HG03558 (cell line): ENCODE measurements around the gene SLC12A3.

ENCODE experiments used
- ATAC-seq: cut with Tn5 transposase; IDR thresholded peaks from one replicate; pipeline ENCODE4 v1.9.1; 2021; ENCODE audit warnings: moderate number of reproducible peaks; ENCODE audit not compliant: unreplicated experiment; ENCODE audit errors: extremely low read depth

Gene SLC12A3

DNA sequence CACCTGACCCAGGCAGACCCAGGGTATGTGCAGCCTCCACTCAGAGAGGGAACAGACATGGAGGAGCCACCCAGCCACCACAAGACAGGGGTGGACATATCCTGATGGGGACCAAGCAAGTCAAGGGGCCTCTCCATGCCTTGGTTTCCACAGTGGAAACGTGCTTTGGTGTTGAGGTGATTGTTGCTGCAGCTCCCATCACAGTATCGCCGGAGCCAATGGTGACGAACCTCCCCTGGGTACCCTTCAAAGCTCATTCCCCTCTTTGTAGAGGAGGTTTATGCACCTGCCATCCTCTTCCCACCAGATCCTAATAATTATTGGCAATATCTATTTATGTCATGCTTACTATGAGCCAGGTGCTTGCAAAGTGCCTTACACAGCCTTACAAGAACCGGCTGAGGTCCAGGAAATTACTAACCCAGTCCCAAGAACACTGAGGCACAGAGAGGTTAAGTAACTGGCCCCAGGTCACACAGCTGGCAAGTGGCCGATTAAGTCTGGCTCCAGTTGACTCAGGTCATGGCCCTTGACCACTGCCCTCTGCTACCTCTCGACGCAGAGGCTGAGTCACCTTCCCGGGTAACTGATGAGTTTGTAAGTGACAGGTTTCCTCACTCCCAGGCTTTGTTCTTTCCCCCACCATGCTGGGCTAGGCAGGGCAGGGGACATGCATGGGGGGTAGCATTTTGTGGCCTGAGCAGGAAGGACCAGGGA, 20.6 kb downstream of the SLC12A3 start:
- no peak for ATAC-seq

DNA sequence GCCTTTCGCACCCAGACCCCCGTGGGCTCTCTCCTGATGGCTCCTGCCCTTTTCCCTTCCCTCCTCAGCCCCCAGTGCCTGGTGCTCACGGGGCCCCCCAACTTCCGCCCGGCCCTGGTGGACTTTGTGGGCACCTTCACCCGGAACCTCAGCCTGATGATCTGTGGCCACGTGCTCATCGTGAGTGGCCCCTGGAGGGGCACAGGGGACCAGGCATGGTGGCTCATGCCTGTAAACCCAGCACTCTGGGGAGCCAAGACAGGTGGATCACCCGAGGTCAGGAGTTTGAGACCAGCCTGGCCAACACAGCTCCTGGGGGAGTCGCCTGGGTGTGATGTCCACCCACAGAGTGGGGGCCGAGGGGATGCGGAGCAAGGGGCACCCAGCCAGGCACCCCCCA, 21.3 kb downstream of the SLC12A3 start:
- no peak for ATAC-seq

DNA sequence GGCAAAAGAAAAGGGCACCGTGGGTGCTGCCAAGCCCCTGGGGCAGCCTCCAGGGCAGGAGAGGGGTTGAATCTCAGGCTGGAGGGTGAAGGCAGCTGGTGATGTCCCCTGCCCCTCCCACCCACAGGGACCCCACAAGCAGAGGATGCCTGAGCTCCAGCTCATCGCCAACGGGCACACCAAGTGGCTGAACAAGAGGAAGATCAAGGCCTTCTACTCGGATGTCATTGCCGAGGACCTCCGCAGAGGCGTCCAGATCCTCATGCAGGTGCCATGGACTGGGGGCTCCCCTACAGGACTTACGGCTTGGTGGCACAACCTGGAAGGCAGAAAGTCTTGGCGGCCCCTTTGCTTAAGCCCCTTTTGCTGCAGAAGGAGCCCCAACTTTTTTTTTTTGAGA, 21.8 kb downstream of the SLC12A3 start:
- ATAC-seq: no peak

DNA sequence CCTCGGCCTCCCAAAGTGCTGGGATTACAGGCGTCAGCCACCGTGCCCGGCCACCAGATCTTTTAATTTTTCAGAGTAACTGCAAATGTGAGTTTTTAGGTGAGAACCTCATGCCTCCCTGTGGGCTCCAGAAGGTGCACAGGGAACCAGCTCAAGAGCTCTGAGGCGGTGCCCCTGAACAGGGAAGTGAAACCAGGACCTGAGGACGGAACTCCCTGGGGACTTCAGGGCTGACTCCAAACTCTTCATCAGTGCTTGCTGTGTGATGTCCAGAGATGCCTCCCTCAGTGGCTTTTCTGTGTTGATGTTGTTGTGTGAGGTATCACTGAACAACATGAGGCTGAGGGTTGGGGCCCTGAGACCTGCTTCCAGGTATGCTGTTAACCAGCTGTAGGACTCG, 23.8 kb downstream of the SLC12A3 start:
- ATAC-seq: no peak

- no peak for ATAC-seq
These were observed 24.2 kb downstream of the SLC12A3 start for GRCh38 chr16:56889206-56889605.

DNA sequence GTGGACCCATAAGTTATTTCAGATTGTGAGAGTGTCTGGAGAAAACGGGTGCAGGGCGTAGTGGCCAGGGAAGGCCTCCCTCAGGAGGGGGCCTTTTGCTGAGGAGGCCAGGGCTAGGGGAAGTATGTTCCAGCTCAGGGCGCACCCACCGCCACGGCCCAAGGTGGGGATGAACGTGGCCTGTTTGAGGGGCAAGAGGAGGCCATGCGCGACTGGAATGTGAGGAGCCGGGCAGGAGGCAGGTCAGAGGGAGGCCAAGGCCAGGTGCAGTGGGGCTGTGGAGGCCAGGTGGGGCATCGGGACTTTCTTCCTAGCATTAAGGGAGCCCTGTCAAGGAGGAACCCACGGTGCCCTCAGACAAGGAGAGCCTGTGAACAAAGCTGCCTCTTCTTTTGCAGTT, 26.7 kb downstream of the SLC12A3 start:
- ATAC-seq: no peak

- no peak for ATAC-seq
These were observed 27.7 kb downstream of the SLC12A3 start for GRCh38 chr16:56892705-56893104.

- ATAC-seq: no peak
These were observed 29.4 kb downstream of the SLC12A3 start for GRCh38 chr16:56894331-56894917.

DNA sequence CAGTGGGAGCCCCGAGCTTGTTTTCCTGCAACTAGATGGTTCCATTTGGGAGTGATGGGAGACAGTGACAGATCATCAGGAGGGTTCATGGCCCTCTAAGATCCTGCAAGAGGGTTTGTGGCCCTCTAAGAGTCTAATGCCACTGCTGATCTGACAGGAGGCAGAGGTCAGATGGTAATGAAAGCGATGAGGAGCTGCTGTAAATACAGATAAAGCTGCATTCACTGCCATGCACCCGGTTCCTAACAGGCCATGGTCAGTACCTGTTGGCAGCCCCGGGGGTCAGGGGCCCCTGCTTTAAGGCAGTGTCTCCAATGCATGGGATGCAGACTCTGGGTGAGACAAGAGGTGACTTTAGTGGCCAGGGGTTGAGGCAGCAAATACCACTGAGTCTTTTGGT, 30.8 kb downstream of the SLC12A3 start:
- no peak for ATAC-seq

DNA sequence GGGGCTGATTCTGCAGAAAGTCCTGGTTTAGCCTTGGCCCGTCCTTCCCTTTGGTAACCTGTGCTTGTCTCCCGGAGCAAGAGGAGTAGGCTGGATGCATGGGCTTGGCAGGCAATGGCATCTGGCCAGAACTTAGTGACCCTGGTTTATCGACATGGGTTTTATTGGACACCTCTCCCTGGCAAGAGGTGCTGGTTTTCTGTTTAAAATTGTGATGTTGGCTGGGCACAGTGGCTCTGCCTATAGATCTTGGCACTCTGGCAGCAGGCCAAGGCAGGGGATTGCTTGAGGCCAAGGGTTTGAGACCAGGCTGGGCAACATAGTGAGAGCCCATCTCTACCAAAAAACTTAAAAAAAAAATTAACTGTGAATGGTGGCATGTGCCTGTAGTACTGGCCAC, 31.2 kb downstream of the SLC12A3 start:
- ATAC-seq: no peak

- no peak for ATAC-seq
These were observed 32.2 kb downstream of the SLC12A3 start for GRCh38 chr16:56897026-56897799.

GRCh38 chr16:56898847-56899246, 33.8 kb downstream of the SLC12A3 start:
- no peak for ATAC-seq

GRCh38 chr16:56903866-56904265, 38.9 kb downstream of the SLC12A3 start:
- no peak for ATAC-seq

DNA sequence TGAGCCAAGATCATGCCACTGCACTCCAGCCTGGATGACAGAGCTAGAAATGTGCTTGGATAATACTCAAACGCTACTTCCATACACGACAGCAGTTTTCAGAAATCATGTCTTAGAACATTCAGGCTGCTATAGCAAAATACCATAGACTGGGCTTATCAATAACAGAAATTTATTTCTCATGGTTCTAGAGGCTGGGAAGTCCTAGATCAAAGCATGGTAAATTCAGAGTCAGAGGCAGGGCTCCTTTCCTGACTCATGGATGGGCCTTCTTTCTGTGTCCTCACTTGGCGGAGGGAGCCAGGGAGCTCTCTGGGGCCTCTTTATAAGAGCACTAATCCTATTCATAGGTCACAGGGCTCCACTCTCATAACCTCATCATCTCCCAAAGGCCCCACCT, 42.4 kb downstream of the SLC12A3 start:
- ATAC-seq: no peak

- no peak for ATAC-seq
These were observed 44.5 kb downstream of the SLC12A3 start for GRCh38 chr16:56909527-56909979.

GRCh38 chr16:56910112-56910511, 45.1 kb downstream of the SLC12A3 start:
- no peak for ATAC-seq

DNA sequence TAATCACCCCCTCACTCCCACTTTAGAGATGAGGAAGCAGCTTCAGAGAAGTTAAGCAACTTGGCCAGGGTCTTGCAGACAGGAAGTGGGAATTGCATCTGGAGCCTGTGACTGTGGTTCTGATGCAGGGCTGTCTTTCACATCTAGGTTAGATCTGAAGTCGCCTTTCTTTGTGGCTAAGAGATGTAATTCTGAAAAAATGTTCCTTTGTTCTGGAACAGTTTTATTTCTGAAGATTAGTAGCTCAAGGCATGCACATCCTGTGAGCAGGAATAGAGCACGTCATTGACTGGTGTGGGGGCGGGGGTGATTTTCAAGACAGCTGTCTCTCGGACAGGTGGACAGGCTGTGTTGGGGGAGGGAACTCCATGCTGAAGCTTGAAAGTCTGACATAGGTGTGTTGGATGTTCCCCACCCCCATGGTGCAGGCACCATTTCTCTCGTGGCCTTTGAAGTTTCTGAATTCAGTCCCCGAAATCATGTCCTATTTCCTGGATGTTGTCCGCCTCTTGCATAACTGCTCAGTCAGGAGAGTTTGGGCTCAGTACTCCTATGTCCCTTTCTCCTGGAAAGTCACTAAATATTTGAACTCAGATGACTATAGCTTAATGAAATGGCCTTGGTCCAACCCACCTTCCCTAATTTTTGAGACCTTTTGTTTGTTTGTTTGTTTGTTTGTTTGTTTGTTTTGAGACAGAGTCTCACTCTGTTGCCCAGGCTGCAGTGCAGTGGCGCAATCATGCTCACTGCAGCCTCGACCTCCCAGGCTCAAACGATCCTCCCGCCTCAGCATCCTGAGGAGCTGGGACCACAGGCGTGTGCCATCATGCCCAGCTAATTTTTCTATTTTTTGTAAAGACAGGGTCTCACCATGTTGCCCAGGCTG, 45.9 kb downstream of the SLC12A3 start:
- no peak for ATAC-seq

GRCh38 chr16:56911771-56912571, 47.0 kb downstream of the SLC12A3 start:
- no peak for ATAC-seq
